Spleen (tissue), 11 donors: ENCODE results near the gene IL18R1. TPM values are rescaled to one million over a fixed set of nuclear protein-coding genes. Genes with fewer than 3 reads are reported as not detected.
"Not testable (repeated sequence)": the region's sequence is repeated elsewhere in the genome, so short reads cannot be mapped to it uniquely, and the experiment has no call there.

Source experiments
- DNase-seq: peaks from one replicate; pipeline ENCODE4 v3.0.0-alpha.2; 2020
- H3K27ac ChIP-seq, 8 donors: fragments of 200-600 bp; sonication (generic) in 7 of 8; 1 replicate in 4 of 8; 2 replicates in 4 of 8; pipeline versions ENCODE4 v1.5.0 to v1.8.0; 2016 to 2021; ENCODE audit warnings: inconsistent platforms in 4 of 8, mild to moderate bottlenecking in 4 of 8, moderate library complexity in 1 of 8
- H3K27me3 ChIP-seq, 7 donors: fragments of 200-600 bp; sonication (generic) in 6 of 7; replicated peaks in 1 of 7; 1 replicate in 4 of 7; 2 replicates in 3 of 7; pipeline versions ENCODE4 v1.5.0 to v1.8.0; 2016 to 2021; ENCODE audit warnings: inconsistent platforms in 3 of 7, mild to moderate bottlenecking in 1 of 7
- H3K36me3 ChIP-seq, 6 donors: fragments of 200-600 bp; sonication (generic) in 5 of 6; 1 replicate in 4 of 6; 2 replicates in 2 of 6; pipeline versions ENCODE4 v1.5.0 to v1.8.0; 2016 to 2021; ENCODE audit warnings: inconsistent platforms in 2 of 6
- H3K4me1 ChIP-seq, 6 donors: fragments of 200-600 bp; sonication (generic) in 5 of 6; 1 replicate in 3 of 6; 2 replicates in 3 of 6; pipeline versions ENCODE4 v1.5.0 to v1.8.0; 2016 to 2021; ENCODE audit warnings: inconsistent platforms in 3 of 6
- H3K4me3 ChIP-seq, 8 donors: fragments of 200-600 bp; sonication (generic) in 7 of 8; 1 replicate in 4 of 8; 2 replicates in 4 of 8; pipeline versions ENCODE4 v1.5.0 to v1.8.0; 2016 to 2021; ENCODE audit warnings: inconsistent platforms in 4 of 8, mild to moderate bottlenecking in 4 of 8, moderate library complexity in 2 of 8
- H3K9me3 ChIP-seq, 8 donors: fragments of 200-600 bp; sonication (generic) in 7 of 8; 1 replicate in 4 of 8; 2 replicates in 4 of 8; pipeline versions ENCODE4 v1.5.0 to v1.8.0; 2016 to 2021; ENCODE audit warnings: inconsistent platforms in 4 of 8
- POLR2A ChIP-seq, 3 donors: fragments of 450-650 bp; IDR thresholded peaks; one replicate each; pipeline ENCODE4 v1.5.1; 2017; ENCODE audit warnings: antibody characterized with exemption in 3 of 3, mild to moderate bottlenecking in 1 of 3
- POLR2AphosphoS5 ChIP-seq, 3 donors: sonication (generic); formaldehyde crosslinking; IDR thresholded peaks; one replicate each; pipeline ENCODE4 v1.5.1; 2017; ENCODE audit warnings: antibody characterized with exemption in 3 of 3
- WGBS, 5 donors: extraction: QIAGEN DNeasy Blood & Tissue Kit in 3 of 5; methylation state at CpG; one replicate each; pipeline versions ENCODE4 v1.1.5 to v1.1.7; 2013 to 2018; 5-methylcytosine and 5-hydroxymethylcytosine counted together
- intact Hi-C: fragments of 100-400 bp; cut with DNase I; formaldehyde crosslinking; loops from one replicate; pipeline ENCODE4 v1.15.0; 2023; ENCODE audit warnings: low total_unique reads
- polyA plus RNA-seq, 3 donors: library from polyadenylated mRNA; stranded (reverse); fragments of 200-250 nt; gene quantifications; one replicate each; pipeline ENCODE4 v1.2.1, GENCODE V29; 2013
- total RNA-seq, 7 donors: library from RNA; depleted of rRNA in 3 of 7; stranded (reverse); fragments of >200 nt in 3 of 7; fragmentation: NEBNext Ultra II Directional in 4 of 7; extraction: Animal tissue kit (Norgen Biotek cat#: 25700) in 4 of 7; gene quantifications; one replicate each; pipeline versions ENCODE4 v1.1.0 to v1.2.1, GENCODE V29; 2016 to 2021
- TF ChIP-seq, protein P1 (sequence below), 11 experiments: fragments of 200-600 bp in 7 of 11; fragments of 450-650 bp in 4 of 11; sonication (generic) in 4 of 11; IDR thresholded peaks in 8 of 11; conservative IDR thresholded peaks in 3 of 11; 1 replicate in 7 of 11; 2 replicates in 4 of 11; pipeline versions ENCODE4 v1.4.0 to v1.8.0; 2016 to 2021; ENCODE audit warnings: antibody characterized with exemption in 11 of 11, inconsistent platforms in 4 of 11, mild to moderate bottlenecking in 1 of 11
- donor health status: healthy with polysubstance abuse.
- donor health status: DM: no; HTN: no; CAD: no; lungs with moderate emphysema.
- donor health status: DM: no; HTN: no; CAD: no.
- donor health status: Bipolar disorder and iron deficiency.
- donor health status: healthy.
- donor health status: DM: no; HTN: no; CAD: no.
- donor health status: DM: yes; HTN: yes; CAD: no.

Gene IL18R1
- total and polyA plus RNA-seq, 10 donors: 2.2 to 97.6 (median 21.5) TPM

DNA sequence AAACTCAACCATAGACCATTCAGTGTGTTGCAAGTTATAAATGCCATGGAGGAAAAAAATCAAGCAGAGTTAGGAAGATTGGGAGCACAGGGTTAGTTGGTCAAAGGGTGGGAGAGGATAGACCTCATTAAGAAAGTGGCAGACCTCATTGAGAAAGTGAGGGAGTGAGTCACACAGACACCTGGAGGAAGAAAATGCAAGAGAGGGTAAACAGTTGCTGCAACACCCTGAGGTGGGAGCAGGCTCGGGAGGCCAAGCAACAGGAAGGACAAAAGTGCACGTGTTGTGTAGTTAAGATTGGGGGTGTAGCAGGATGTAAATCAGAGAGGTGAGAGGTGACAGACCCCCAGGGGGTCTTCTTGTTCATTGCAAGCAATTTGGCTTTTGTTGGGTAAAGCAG is 37.9 kb upstream of the IL18R1 start:
- 10 to 33% (median 20%) methylated on average over 2 of the region's 2 CpGs for whole genome bisulfite sequencing, 5 donors
- Histone ChIP-seq H3K4me1 (no peaks in the 10 kb centered on the region), H3K27me3 (no peaks in the 10 kb centered on the region), H3K9me3 (no peaks in the 10 kb centered on the region), H3K27ac (peak overlapping the region in 2 of 8 donors; percentile 16 to 49), H3K4me3 (no peak overlapping the region), H3K36me3 (no peaks in the 10 kb centered on the region)
- TF ChIP-seq POLR2A (IDR thresholded peaks at IDR 0.05): no peak
- no peak for TF ChIP-seq POLR2AphosphoS5 (IDR thresholded peaks at IDR 0.05)
- TF ChIP-seq, protein P1, sequence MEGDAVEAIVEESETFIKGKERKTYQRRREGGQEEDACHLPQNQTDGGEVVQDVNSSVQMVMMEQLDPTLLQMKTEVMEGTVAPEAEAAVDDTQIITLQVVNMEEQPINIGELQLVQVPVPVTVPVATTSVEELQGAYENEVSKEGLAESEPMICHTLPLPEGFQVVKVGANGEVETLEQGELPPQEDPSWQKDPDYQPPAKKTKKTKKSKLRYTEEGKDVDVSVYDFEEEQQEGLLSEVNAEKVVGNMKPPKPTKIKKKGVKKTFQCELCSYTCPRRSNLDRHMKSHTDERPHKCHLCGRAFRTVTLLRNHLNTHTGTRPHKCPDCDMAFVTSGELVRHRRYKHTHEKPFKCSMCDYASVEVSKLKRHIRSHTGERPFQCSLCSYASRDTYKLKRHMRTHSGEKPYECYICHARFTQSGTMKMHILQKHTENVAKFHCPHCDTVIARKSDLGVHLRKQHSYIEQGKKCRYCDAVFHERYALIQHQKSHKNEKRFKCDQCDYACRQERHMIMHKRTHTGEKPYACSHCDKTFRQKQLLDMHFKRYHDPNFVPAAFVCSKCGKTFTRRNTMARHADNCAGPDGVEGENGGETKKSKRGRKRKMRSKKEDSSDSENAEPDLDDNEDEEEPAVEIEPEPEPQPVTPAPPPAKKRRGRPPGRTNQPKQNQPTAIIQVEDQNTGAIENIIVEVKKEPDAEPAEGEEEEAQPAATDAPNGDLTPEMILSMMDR (IDR thresholded peaks at IDR 0.05 in 8 of 11, conservative IDR thresholded peaks at IDR 0.05 in 3 of 11): no peak
- no peak for DNase-seq
- intact Hi-C loops: no loop called here

DNA sequence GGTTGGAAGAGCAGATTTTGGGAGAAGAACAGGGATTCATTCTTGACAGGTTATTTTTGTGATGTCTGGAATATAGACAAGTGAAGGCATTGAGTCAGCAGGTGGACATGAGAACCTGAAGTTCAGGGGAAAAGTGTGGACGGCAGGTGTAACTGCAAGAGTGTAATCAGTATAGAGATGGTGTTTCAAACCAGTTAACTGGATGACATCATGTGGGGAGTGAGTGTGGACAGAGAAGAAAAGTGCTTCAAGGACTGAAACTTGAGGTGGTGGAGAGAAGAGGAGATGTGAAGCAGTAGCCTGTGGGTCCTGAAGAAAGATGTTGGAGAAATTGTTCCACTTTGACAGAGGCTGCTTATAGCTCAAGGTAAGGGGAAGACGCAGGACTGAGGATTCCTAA is 37.2 kb upstream of the IL18R1 start:
- H3K4me3 ChIP-seq: no peak overlapping the region
- no peaks in the 10 kb centered on the region for H3K9me3 ChIP-seq
- H3K4me1 ChIP-seq: no peaks in the 10 kb centered on the region
- TF ChIP-seq POLR2A (IDR thresholded peaks at IDR 0.05) (no peak), POLR2AphosphoS5 (IDR thresholded peaks at IDR 0.05) (no peak)
- TF ChIP-seq, protein P1 (IDR thresholded peaks at IDR 0.05 in 8 of 11, conservative IDR thresholded peaks at IDR 0.05 in 3 of 11): no peak
- H3K27ac ChIP-seq: peak overlapping the region in 1 of 8 donors; percentile 49
- H3K27me3 ChIP-seq: no peaks in the 10 kb centered on the region
- intact Hi-C loops: no loop called here
- WGBS, 5 donors: 91 to 98% (median 92%) methylated on average over 2 of the region's 2 CpGs
- no peaks in the 10 kb centered on the region for H3K36me3 ChIP-seq
- DNase-seq: no peak

DNA sequence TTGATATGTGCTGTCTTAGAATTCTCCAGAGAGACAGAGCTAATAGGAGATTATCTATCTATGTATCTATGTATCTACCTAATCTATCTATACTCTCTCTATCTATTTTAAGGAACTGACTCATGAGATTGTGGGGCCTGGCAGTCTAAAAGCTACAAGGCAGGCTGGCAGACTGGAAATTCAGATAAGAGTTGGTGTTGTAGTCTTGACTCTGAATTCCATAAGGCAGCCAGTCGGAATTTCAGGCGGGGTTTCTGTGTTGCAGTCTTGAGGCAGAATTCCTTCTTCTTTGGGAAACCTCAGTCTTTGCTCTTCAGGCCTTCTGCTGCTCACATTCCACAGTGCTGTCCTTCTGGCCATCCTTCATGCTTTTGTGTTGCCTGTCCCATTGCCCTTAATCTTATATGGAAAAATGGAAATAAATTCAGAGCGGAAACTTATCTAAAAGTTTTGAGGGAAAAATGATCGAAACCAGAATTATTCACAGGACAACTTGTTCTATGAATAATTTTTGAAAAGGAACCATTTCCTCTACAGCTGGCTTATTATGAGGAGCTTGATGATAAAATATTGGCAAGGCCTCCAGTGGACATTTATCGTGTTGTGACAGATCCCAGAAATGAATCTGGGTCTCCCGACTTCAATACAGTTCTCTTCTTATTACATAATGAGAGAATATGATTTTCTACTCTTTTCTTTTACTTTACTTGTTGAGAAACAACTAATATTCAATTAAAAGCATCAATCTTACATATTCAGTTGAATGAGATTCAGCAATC is 33.5 kb upstream of the IL18R1 start:
- TF ChIP-seq, protein P1 (IDR thresholded peaks at IDR 0.05 in 8 of 11, conservative IDR thresholded peaks at IDR 0.05 in 3 of 11): no peak
- TF ChIP-seq POLR2A (IDR thresholded peaks at IDR 0.05): no peak
- TF ChIP-seq POLR2AphosphoS5 (IDR thresholded peaks at IDR 0.05): no peak
- Histone ChIP-seq H3K27me3 (no peaks in the 10 kb centered on the region), H3K4me3 (no peak overlapping the region), H3K27ac (peak overlapping the region in 2 of 8 donors; percentile 9 to 61), H3K36me3 (no peaks in the 10 kb centered on the region), H3K9me3 (peaks cover 0 to 3% (median 0%) of the 10 kb centered on the region in 8 donors), H3K4me1 (no peaks in the 10 kb centered on the region)
- no peak for DNase-seq
- 60 to 94% (median 76%) methylated on average over 6 of the region's 6 CpGs for WGBS, 5 donors
- intact Hi-C loops: no loop called here

DNA sequence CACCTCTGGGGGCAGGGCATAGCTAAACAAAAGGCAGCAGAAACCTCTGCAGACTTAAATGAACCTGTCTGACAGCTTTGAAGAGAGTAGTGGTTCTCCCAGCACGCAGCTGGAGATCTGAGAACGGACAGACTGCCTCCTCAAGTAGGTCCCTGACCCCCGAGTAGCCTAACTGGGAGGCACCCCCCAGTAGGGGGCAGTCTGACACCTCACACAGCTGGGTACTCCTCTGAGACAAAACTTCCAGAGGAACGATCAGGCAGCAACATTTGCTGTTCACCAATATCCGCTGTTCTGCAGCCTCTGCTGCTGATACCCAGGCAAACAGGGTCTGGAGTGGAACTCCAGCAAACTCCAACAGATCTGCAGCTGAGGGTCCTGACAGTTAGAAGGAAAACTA is 30.7 kb upstream of the IL18R1 start:
- intact Hi-C loops, H3K27me3 ChIP-seq, H3K9me3 ChIP-seq, H3K36me3 ChIP-seq, DNase-seq, H3K4me3 ChIP-seq, H3K27ac ChIP-seq, H3K4me1 ChIP-seq: not testable (repeated sequence)
- WGBS, 5 donors: 82 to 100% (median 94%) methylated on average over 4 to 5 of the region's 5 CpGs
